Ovary (tissue), 3 donors: ENCODE results near the gene PALS2.

Experiments
- POLR2A ChIP-seq: fragments of 450-650 bp; IDR thresholded peaks from one replicate; pipeline ENCODE4 v1.6.1; 2017; ENCODE audit warnings: antibody characterized with exemption, mild to moderate bottlenecking, moderate library complexity
- TF ChIP-seq, protein P1 (sequence below), 3 donors: fragments of 450-650 bp in 2 of 3; fragments of 200-600 bp in 1 of 3; IDR thresholded peaks; one replicate each; pipeline versions ENCODE4 v1.5.1 to v1.8.0; 2016 to 2022; ENCODE audit warnings: antibody characterized with exemption in 3 of 3, mild to moderate bottlenecking in 1 of 3
- donor health status: DM: no; HTN: no; CAD: no.

DNA sequence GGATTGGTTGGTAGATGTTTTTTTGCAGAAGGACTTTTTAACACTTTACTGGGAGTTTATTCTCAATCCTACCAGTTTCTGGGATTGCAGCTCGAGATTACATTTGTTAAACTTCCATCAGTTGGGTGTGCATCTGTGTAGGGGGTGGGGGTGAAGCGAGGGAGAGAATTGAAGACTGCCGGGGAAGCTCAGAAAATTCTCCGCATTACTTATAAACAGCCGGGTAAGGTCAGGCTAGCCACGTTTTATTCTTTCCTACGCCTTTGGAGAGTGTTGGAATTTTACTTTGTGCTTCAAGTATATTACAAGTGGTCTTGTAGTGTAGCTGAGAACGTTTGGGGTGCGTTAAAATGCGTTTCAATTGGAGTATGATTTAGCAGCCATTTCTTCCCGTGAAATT lies 1.1 kb downstream of the PALS2 start:
- TF ChIP-seq, protein P1, sequence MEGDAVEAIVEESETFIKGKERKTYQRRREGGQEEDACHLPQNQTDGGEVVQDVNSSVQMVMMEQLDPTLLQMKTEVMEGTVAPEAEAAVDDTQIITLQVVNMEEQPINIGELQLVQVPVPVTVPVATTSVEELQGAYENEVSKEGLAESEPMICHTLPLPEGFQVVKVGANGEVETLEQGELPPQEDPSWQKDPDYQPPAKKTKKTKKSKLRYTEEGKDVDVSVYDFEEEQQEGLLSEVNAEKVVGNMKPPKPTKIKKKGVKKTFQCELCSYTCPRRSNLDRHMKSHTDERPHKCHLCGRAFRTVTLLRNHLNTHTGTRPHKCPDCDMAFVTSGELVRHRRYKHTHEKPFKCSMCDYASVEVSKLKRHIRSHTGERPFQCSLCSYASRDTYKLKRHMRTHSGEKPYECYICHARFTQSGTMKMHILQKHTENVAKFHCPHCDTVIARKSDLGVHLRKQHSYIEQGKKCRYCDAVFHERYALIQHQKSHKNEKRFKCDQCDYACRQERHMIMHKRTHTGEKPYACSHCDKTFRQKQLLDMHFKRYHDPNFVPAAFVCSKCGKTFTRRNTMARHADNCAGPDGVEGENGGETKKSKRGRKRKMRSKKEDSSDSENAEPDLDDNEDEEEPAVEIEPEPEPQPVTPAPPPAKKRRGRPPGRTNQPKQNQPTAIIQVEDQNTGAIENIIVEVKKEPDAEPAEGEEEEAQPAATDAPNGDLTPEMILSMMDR (IDR thresholded peaks at IDR 0.05): no peak
- TF ChIP-seq POLR2A: no peak
